GM21717 (cell line): ENCODE results near the gene PGM5.

Experiments
- ATAC-seq: cut with Tn5 transposase; IDR thresholded peaks from one replicate; pipeline ENCODE4 v1.9.1; 2021; ENCODE audit warnings: mild to moderate bottlenecking, moderate library complexity; ENCODE audit not compliant: unreplicated experiment

The PGM5 gene

GRCh38 chr9:68493958-68494577 lies 137.7 kb downstream of the PGM5 start:
- no peak for ATAC-seq

DNA sequence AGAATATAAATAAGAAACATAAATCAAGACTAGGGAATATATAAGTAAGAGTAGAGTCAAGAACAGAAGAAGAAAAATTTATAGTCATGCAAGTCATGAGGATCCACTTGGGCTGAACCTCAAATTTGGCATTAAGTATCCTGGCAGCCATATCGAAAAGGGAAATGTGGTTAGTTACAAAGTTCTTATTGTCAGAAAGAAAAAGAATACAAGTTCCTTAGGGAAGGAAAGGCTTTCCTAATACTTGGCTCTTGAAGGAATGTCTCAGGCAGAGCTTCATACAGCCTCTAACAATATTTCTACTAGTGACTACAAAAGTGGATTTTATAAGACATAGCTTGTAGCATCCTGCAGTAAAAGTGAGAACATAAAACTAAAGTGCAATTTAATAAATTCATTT lies 138.8 kb downstream of the PGM5 start:
- ATAC-seq: no peak

- ATAC-seq: no peak
These were observed 139.9 kb downstream of the PGM5 start for GRCh38 chr9:68496356-68496755.

DNA sequence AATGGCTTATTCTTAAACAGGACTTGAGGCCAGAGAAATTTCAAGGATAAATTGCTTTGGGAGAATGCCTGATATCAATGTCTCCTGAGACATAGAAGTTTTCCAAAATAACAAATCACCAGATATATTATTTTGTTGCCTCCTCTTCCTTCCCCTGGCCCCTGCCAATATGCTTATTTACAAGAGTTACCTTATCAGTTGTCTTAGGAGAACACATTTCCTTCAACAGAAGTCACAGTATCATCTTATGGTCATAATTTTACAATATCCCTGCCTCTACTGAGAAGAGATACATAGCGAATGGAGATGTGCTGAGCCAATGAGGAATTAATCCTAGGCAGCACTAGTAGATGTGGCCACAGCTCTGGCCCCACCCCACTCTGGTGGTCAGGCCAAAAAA lies 141.2 kb downstream of the PGM5 start:
- ATAC-seq: no peak

GRCh38 chr9:68498816-68499215 lies 142.4 kb downstream of the PGM5 start:
- no peak for ATAC-seq

DNA sequence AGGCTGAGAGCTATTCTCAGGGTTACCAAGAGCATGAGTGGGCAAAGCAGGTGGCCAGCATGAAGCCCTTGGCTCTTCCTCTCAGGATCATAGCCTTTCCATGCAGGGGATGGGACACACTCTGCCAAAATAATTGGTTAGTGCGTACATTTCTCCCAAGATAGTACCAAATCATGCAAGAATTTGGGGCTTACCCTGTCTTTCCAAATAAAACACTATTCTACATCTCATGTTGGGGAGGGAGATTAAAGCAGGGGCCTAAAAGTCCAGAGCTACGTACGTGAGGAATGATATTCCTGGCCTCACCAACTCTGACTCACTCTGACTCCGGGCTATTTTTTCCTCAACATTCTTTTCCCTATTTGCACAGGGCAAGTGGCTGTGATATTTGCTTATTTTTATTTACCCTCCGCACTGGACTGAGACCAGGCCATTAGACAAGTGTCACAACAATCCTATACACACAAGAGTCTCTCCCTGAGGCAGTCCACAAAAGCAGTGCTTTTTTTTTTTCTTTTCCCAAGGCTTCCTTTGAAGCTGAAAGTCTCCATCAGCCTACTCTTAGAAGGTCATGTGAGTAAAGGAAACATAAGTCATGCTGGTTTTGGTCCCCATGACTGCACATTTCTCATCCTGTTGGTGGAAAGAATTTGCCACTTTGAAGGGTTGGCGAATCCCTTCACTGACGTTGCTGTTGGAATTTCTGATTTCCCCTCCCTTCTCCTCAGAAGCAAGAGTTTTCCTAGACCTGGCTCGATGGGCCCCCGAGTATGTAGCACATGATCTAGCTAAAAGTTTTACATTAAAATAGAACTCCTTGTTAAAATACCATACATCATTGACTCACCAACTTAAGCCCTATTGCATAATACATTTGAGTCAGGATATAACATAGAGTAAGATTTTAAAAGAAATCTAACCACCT lies 144.3 kb downstream of the PGM5 start:
- no peak for ATAC-seq

GRCh38 chr9:68502279-68502678 lies 145.9 kb downstream of the PGM5 start:
- no peak for ATAC-seq

DNA sequence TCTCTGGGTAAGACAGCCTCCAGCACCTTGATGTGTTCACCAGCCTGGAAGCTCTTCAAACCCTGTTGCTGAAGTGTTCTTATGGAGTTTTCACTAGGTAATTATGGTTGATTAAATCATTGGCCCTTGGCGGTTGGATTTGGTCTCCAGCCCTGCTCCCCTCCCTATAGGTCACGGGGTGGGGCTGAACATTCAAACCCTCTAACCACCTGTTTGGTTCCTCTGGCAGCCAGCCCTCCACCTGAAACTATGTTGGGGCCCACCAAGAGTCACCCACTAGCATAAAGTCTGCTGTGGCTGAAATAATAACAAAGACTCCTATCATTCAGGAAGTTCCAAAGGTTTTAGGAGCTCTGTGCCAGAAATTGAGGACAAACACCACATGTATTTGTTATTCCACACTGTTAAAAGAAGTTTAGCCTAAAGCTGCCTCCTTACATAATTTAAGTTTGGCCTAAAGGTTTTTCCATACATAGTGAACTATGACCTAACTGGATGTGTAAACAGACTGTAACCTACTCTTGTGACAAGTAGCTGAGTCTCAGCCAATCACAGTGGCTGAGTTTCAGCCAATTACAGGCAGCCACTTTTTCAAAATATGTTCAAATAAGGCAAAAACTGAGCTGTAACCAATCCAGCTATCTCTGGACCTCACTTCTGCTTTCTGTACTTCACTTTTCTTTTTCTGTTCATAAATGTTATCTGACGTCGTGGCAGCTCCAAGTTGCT lies 149.4 kb downstream of the PGM5 start:
- ATAC-seq: no peak

DNA sequence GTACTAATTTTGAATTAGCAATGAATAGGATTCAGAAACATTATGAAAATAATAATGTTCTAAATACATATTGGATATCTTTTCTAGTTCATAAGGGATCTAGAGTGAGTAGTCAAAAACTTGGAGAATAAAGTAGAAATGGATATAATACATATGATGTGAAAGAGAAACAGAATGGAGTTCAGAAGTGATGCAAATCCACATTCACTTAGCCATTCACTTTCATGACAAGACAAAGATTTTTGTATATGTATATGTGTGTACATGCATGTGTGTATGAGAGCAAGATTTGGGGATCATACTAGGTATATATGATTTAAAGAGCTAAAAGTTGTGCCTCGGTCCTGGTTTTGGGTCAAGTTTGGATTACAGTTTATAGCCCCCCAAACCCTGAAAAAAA lies 150.1 kb downstream of the PGM5 start:
- ATAC-seq: no peak

DNA sequence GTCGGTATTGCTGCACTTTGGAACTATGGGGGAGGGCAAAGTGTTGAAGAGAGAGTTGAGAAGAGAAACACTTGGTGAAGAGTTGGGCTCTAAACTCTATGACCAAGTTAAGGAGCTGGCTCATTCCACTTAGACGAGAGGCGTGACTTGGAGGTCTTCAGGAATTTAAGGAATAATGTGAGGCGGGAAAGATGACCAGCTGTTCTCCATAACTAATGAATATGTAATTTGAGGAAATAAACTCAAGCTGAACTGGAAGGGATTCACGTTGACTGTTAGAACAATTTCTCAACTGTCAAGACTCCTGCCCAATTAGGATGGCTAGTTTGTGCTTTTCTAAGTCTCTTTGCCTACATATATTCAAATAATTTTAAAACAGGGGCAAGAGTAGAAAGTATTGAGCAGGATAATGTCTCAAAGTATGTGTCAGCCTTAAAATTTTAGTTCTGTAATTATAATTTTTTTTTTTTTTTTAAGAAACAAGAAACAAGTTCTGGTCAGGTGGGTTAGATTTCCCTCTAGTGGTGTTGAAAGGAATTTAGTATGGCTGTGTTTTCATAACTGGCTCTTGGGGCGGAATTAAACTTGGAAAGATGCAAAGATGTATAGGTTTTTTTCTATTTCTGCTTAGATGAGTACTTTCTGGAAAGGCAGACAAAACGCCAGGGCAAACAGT lies 150.9 kb downstream of the PGM5 start:
- no peak for ATAC-seq

DNA sequence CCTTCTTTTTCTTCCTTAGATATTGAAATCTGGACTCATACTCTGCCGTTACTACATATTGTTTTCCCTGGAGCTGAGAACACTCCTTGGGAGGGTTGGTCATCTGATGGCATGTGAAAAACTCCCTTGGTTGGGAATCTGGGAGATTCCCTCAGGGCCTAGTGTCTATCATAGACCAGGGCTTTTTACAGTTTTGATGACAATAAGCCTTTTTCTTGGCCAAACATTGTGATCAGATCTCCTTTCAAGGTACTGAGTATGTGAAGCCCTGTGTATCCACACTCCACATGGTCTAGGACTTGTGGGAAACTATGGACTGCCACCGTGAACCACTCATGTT lies 151.4 kb downstream of the PGM5 start:
- ATAC-seq: no peak

DNA sequence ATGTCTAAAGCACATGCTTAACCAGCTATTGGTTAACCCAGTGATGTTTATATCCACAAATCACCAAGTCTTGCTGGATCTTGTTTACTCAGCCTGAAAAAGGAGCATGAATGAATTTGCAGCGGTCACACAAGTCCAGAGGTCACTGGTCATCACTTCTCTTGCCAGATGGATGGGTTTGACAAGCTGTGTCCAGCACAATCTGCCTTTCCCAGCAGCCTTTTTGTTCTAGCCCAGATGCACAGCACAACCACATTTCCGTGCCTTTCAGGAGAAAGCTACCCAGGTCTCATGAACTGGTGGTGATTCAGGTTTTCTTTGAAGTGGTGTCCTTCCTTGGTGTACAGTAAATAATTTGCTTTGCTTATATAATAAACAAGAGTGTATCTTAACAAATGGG lies 152.1 kb downstream of the PGM5 start:
- ATAC-seq: no peak

- ATAC-seq: no peak
These were observed 153.3 kb downstream of the PGM5 start for GRCh38 chr9:68509689-68510088.

DNA sequence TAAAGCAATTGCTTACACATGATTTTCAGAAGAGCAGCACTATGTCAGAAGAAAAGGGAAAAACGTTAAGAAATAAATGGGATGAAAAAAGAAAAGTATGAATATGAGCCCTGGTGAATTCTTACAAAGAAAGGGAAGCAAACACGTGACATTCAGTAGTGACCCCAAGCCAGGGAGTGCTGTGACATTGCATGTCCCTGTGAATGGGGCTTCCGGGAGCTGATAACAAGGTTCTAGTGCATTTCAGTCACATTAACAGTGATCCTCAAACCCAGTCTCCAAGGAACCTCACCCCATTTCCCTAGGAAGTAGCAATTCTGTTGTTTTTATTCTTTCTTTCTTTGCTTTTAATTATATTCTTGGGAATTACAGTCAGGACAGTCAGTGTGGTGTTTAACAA lies 157.0 kb downstream of the PGM5 start:
- no peak for ATAC-seq

DNA sequence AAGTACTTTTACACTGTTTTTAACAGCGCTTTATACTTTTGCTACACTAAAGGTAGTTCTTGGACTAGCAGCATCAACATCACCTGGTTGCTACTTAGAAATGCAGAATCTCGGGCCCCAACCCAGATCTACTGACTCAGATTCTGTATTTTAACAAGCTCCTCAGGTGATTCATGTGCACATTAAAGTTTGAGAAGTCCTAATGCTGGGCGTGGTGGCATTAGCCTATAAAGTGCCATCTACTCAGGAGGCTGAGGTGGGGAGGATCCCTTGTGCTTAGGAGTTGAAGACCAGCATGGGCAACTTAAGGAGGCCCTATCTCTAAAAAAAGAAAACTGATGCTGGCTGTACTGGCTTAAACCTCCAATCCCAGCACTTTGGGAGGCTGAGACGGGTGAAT lies 157.6 kb downstream of the PGM5 start:
- ATAC-seq: no peak

GRCh38 chr9:68515326-68516017 lies 159.1 kb downstream of the PGM5 start:
- ATAC-seq: no peak

- ATAC-seq: no peak
These were observed 165.7 kb downstream of the PGM5 start for GRCh38 chr9:68522131-68522530.

GRCh38 chr9:68522954-68523353 lies 166.5 kb downstream of the PGM5 start:
- ATAC-seq: no peak

DNA sequence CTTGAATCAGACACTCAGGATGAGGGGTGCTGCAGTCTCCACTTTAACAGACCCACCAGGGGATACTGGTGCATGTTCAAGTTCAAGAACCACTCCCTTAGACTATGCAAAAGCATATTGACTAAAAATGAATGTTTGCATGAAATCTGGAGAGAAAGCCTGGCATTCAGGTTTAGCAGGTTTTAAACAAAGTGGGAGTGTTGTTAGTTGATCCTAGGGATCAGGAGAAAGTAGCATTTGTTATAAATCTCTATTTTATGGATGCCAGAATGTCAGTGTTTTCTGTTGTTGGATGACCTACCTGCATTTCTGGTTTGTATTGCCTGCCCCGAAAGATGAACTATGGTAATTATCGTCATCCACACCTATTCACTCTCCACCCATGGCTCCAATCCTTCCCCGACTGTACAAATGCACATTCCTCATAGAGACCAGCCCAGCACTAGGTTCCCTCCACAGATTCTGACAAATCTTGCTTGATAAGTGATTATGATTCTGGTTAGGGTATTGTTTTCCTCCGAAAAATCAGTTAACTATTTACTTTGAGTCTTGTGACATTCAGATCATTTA lies 167.0 kb downstream of the PGM5 start:
- no peak for ATAC-seq

DNA sequence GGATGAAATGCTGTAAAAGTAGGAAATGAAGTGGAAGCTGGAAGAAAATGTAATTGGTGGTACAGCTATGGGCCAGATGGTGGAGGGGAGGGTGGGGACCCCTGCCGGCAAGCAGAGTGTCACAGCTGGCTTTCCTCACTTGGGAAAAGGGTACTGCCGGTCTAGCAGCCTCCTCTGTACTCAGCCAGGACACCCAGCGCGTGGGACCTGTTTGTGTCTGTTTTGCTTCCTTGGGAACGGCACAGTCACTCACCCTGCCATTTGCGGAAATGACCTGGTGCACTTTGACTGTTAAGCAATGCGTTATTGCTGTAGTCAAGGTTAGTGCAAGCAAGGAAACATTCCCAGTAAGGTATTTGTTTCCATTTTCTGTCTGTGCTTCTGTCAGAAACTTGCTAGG lies 174.2 kb downstream of the PGM5 start:
- no peak for ATAC-seq
